AG04450 (cell line): ENCODE results near the gene ERN1. TPM values are rescaled to one million over a fixed set of nuclear protein-coding genes. Genes with fewer than 3 reads are reported as not detected.
"Not testable (repeated sequence)": the region's sequence is repeated elsewhere in the genome, so short reads cannot be mapped to it uniquely, and the experiment has no call there.

Experiments used
- CTCF ChIA-PET: fragments of 300-600, 350-600 bp; formaldehyde crosslinking; extraction: SDS; loops from one replicate; lab custom pipeline; 2022; ENCODE audit warnings: antibody characterized with exemption, inconsistent platforms; lab: Charles Lee
- POLR2A ChIA-PET: fragments of 350-600 bp; formaldehyde crosslinking; extraction: SDS; loops from one replicate; lab custom pipeline; 2021; ENCODE audit warnings: antibody characterized with exemption, inconsistent platforms; lab: Yijun Ruan, JAX
- DNase-seq: peaks from one replicate; pipeline ENCODE4 v3.0.0-alpha.2; 2011; ENCODE audit warnings: low read depth, low spot score
- H3K27ac ChIP-seq: one replicate; pipeline ENCODE4 v1.5.1; 2012; ENCODE audit warnings: low read depth, low read length, control low read depth
- H3K27me3 ChIP-seq: one replicate; pipeline ENCODE4 v1.6.0; 2012; ENCODE audit warnings: low read length; ENCODE audit not compliant: control insufficient read depth, insufficient read depth
- H3K4me3 ChIP-seq: 2 replicates; pipeline ENCODE4 v1.5.1; 2011; ENCODE audit warnings: mild to moderate bottlenecking, low read depth, low read length, control low read depth
- H3K9me3 ChIP-seq: 2 replicates; pipeline ENCODE4 v1.5.1; 2012; ENCODE audit warnings: low read length; ENCODE audit not compliant: control insufficient read depth, insufficient read depth
- CTCF ChIP-seq: IDR thresholded peaks from 2 replicates; pipeline ENCODE4 v1.5.1; 2011; ENCODE audit warnings: low read depth, low read length, control low read depth, inconsistent platforms
- polyA plus RNA-seq: library from polyadenylated mRNA; depleted of rRNA; stranded (reverse); fragments of >200 nt; gene quantifications from 2 replicates; pipeline ENCODE4 v1.2.3, GENCODE V29; 2011

ERN1 gene
- polyA plus RNA-seq, 1 experiment, result 4.7 TPM

DNA sequence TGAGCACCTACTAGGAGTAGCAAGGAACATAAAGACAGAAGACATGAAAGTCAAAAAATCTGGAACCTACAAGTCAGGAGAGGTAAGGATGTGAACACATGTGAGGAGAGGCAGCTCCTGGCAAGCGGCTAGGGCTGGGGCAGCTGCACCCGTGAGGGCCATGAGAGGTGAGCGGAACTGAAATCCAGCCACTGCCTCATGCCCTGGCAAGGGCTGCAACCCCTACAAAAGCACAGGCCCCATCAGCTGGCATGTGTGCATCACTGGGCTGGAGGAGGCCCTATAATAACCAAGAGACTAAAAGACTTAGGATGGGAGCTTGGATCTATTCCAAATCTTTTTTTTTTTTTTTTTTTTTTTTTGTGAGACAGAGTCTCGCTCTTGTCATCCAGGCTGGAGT, 40.3 kb upstream of the ERN1 start:
- Histone ChIP-seq H3K27me3 (no peaks in the 10 kb centered on the region), H3K4me3 (no peak overlapping the region), H3K9me3 (no peaks in the 10 kb centered on the region), H3K27ac (no peak overlapping the region)
- TF ChIP-seq CTCF, result no peak
- ChIA-PET POLR2A (no interaction called here), CTCF (no interaction called here)
- DNase-seq, result no peak

GRCh38 chr17:64167666-64168065, 37.7 kb upstream of the ERN1 start:
- H3K9me3 ChIP-seq, H3K4me3 ChIP-seq, DNase-seq, POLR2A ChIA-PET, H3K27me3 ChIP-seq, H3K27ac ChIP-seq: not testable (repeated sequence)
- CTCF ChIA-PET, result interaction anchor here (2.1 kb wide), 1 partner anchor 34 kb away, joined by 5 read pairs; no protein-coding TSS in a partner anchor

GRCh38 chr17:64166876-64167275, 36.9 kb upstream of the ERN1 start:
- Histone ChIP-seq H3K27me3 (no peaks in the 10 kb centered on the region), H3K9me3 (no peaks in the 10 kb centered on the region), H3K27ac (no peak overlapping the region), H3K4me3 (no peak overlapping the region)
- CTCF ChIA-PET, result interaction anchor here (2.1 kb wide), 1 partner anchor 33 kb away, joined by 5 read pairs; no protein-coding TSS in a partner anchor
- POLR2A ChIA-PET, result no interaction called here
- no peak for TF ChIP-seq CTCF
- DNase-seq, result no peak

DNA sequence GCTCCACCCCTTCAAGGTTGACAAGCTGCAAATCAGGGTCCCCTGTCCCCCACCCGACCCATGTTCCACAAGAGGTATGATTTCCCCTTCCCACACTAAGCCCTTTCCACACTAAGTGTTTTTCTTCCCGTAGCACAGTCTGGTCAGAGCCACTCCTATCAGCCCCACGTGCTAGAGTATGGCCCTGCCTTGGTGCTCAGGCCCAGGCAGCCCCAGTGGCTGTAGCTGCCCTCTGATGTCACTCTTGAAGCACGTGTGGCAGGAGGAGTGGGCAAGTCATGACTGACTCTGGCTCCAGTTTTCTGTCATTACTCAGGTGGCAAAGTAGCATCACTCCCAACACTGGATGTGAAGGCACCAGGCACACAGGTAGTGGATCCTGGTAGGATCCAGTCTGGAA, 35.4 kb upstream of the ERN1 start:
- no peaks in the 10 kb centered on the region for H3K9me3 ChIP-seq
- TF ChIP-seq CTCF, result no peak
- ChIA-PET CTCF (no interaction called here), POLR2A (interaction anchor here (1.3 kb wide), 1 partner anchor 13 kb away, joined by 3 read pairs; no protein-coding TSS in a partner anchor)
- no peaks in the 10 kb centered on the region for H3K27me3 ChIP-seq
- no peak for DNase-seq
- H3K27ac ChIP-seq, result no peak overlapping the region
- no peak overlapping the region for H3K4me3 ChIP-seq

DNA sequence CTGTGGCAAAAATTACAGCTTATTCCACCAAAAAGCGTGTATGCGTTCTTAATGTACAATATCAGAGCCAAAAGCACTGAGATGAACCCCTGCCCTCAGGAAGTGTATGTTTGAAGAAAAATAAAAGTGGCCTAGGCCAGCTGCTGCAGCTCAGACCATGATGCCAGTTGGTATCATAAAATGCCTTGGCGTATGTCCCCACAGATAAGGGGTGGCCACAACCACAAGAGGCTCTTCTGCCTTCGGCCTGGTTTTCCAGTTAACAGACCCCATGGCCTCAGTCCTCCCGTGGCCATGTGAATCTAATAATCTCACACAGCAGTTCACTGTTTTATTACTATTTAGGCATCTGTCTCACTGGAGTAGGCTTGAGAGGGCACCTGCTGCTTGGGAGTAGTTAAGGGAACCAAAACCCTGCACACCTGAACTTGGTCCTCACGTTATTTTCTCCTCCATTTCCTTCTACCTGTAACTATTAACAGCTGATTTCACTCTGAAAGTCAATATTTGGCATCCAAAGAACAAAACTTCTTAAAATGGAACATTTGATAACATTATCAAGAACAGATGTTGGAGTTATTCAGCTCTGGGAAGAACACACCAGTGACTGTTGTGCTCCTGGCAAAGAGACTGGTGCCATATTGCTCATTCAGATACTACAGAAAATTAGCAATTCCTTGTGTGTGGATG, 34.8 kb upstream of the ERN1 start:
- DNase-seq, result no peak

More for the DNA sequence above, 34.8 kb upstream of the ERN1 start:
- Histone ChIP-seq H3K27ac (no peak overlapping the region), H3K4me3 (no peak overlapping the region), H3K9me3 (no peaks in the 10 kb centered on the region), H3K27me3 (no peaks in the 10 kb centered on the region)
- POLR2A ChIA-PET, result interaction anchor here (1.3 kb wide), 1 partner anchor 13 kb away, joined by 3 read pairs; no protein-coding TSS in a partner anchor
- no peak for TF ChIP-seq CTCF
- CTCF ChIA-PET, result no interaction called here
